AG04450 (cell line): Measurements from ENCODE around the gene NKX1-1. TPM values are rescaled to one million over a fixed set of nuclear protein-coding genes. Genes with fewer than 3 reads are reported as not detected.

Experiments
- CTCF ChIA-PET: fragments of 300-600, 350-600 bp; formaldehyde crosslinking; extraction: SDS; loops from one replicate; lab custom pipeline; 2022; ENCODE audit warnings: antibody characterized with exemption, inconsistent platforms; lab: Charles Lee
- POLR2A ChIA-PET: fragments of 350-600 bp; formaldehyde crosslinking; extraction: SDS; loops from one replicate; lab custom pipeline; 2021; ENCODE audit warnings: antibody characterized with exemption, inconsistent platforms; lab: Yijun Ruan, JAX
- DNase-seq: peaks from one replicate; pipeline ENCODE4 v3.0.0-alpha.2; 2011; ENCODE audit warnings: low read depth, low spot score
- H3K27ac ChIP-seq: one replicate; pipeline ENCODE4 v1.5.1; 2012; ENCODE audit warnings: low read depth, low read length, control low read depth
- H3K27me3 ChIP-seq: one replicate; pipeline ENCODE4 v1.6.0; 2012; ENCODE audit warnings: low read length; ENCODE audit not compliant: control insufficient read depth, insufficient read depth
- H3K4me3 ChIP-seq: 2 replicates; pipeline ENCODE4 v1.5.1; 2011; ENCODE audit warnings: mild to moderate bottlenecking, low read depth, low read length, control low read depth
- H3K9me3 ChIP-seq: 2 replicates; pipeline ENCODE4 v1.5.1; 2012; ENCODE audit warnings: low read length; ENCODE audit not compliant: control insufficient read depth, insufficient read depth
- CTCF ChIP-seq: IDR thresholded peaks from 2 replicates; pipeline ENCODE4 v1.5.1; 2011; ENCODE audit warnings: low read depth, low read length, control low read depth, inconsistent platforms
- polyA plus RNA-seq: library from polyadenylated mRNA; depleted of rRNA; stranded (reverse); fragments of >200 nt; gene quantifications from 2 replicates; pipeline ENCODE4 v1.2.3, GENCODE V29; 2011

Gene NKX1-1
- polyA plus RNA-seq, 1 experiment, result not detected

GRCh38 chr4:1364748-1365147, 41.5 kb downstream of the NKX1-1 start:
- no peak for DNase-seq
- ChIA-PET CTCF (interaction anchor here (1.4 kb wide), 1 partner anchor 9 kb away, joined by 5 read pairs; no protein-coding TSS in a partner anchor), POLR2A (no interaction called here)
- H3K4me3 ChIP-seq, result no peak overlapping the region
- peaks cover 3% of the 10 kb centered on the region; the same call in 1 of the 2 replicates for H3K9me3 ChIP-seq
- H3K27me3 ChIP-seq, result no peaks in the 10 kb centered on the region
- TF ChIP-seq CTCF, result no peak
- no peak overlapping the region for H3K27ac ChIP-seq

GRCh38 chr4:1364217-1364616, 42.0 kb downstream of the NKX1-1 start:
- ChIA-PET CTCF (interaction anchor here (1.4 kb wide), 1 partner anchor 8 kb away, joined by 5 read pairs; no protein-coding TSS in a partner anchor), POLR2A (no interaction called here)
- H3K27me3 ChIP-seq, result no peaks in the 10 kb centered on the region
- H3K27ac ChIP-seq, result no peak overlapping the region
- TF ChIP-seq CTCF, result no peak
- H3K9me3 ChIP-seq, result peaks cover 3% of the 10 kb centered on the region; the same call in 1 of the 2 replicates
- DNase-seq, result no peak
- H3K4me3 ChIP-seq, result no peak overlapping the region

- no peaks in the 10 kb centered on the region for H3K27me3 ChIP-seq
- H3K4me3 ChIP-seq, result no peak overlapping the region
- CTCF ChIA-PET, result no interaction called here
- no peak overlapping the region for H3K27ac ChIP-seq
- POLR2A ChIA-PET, result no interaction called here
- peaks cover 3% of the 10 kb centered on the region; the same call in 1 of the 2 replicates for H3K9me3 ChIP-seq
- no peak for TF ChIP-seq CTCF
- DNase-seq, result no peak
These were observed 42.7 kb downstream of the NKX1-1 start for GRCh38 chr4:1363513-1363912.

- POLR2A ChIA-PET, result no interaction called here
- CTCF ChIA-PET, result no interaction called here
These were observed 43.7 kb downstream of the NKX1-1 start for GRCh38 chr4:1362521-1362920.

GRCh38 chr4:1362046-1362445, 44.2 kb downstream of the NKX1-1 start:
- H3K27ac ChIP-seq, result no peak overlapping the region
- DNase-seq, result no peak
- no peaks in the 10 kb centered on the region for H3K27me3 ChIP-seq
- ChIA-PET CTCF (no interaction called here), POLR2A (no interaction called here)
- H3K4me3 ChIP-seq, result no peak overlapping the region
- no peak for TF ChIP-seq CTCF
- H3K9me3 ChIP-seq, result peaks cover 3% of the 10 kb centered on the region; the same call in 1 of the 2 replicates

More at GRCh38 chr4:1362521-1362920, 43.7 kb downstream of the NKX1-1 start:
- Histone ChIP-seq H3K4me3 (no peak overlapping the region), H3K9me3 (peaks cover 3% of the 10 kb centered on the region; the same call in 1 of the 2 replicates), H3K27ac (no peak overlapping the region), H3K27me3 (no peaks in the 10 kb centered on the region)
- DNase-seq, result no peak
- TF ChIP-seq CTCF, result no peak
